Activated CD4-positive, alpha-beta T cell treated with anti-CD3 and anti-CD28 coated beads for 24 hours (primary cell): ENCODE data around the gene ZMAT5.

Source experiments
- DNase-seq, 2 donors: peaks; one replicate each; pipeline ENCODE4 v3.0.0-alpha.2; 2020; ENCODE audit warnings: low read depth in 2 of 2

The ZMAT5 gene

GRCh38 chr22:29706486-29706885 lies 60.3 kb downstream of the ZMAT5 start:
- DNase-seq = no peak

DNA sequence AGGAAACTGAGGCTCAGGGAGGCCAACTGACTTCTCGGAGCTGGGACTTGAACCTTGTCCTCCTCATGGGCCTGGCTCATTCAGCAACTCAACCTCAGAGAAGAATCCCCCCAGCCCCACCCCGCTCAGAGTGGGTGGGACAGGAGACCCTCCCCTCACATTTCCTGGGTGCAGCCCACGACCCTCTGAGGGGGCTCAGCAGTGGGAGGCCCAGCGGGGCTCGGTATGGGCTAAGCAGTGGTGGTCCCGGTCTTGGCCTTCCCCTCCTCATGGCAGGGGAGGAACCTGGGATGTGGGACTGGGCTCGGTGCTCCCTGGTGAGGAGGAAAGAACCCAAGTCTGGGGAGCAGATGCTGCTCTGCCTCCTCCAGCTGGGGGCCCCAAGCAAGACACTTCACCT lies 61.2 kb downstream of the ZMAT5 start:
- DNase-seq = no peak

DNA sequence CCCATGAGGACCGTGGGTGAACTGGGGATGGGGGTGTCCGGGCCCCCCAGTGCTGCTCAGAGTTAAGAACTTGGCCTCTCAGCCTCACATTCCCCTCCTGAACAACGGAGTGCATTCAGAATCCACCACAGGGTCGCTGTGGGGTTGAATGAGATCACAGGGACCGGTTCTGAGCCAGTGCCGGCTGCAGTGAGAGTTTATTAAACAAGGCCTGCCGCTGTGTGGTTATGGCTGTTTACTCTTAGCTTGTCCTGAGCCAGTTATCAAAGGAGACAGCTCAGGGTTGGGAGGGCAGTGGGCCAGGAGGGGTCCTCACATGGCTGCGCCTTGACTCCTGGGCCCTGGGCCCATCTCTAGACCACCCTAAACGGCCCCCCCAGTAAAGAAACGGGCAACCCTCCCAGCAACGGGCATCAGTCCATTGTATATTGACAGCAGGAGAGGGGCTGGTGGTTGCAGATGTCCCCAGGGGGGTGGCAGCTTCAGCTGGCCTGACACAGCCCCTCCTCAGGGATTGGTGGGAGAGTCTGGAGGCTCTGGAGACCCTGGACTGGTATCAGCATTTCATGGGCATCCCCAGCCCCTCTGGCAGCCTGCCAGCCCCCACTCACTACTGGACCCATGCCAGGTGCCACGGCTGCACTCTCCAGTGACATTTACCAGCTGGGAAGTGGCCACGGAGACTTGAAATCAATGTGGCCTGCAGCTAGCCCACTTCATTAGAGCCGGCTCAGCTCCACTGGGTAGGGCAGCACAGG lies 62.1 kb downstream of the ZMAT5 start:
- no peak for DNase-seq

GRCh38 chr22:29703569-29704195 lies 63.1 kb downstream of the ZMAT5 start:
- DNase-seq = no peak

DNA sequence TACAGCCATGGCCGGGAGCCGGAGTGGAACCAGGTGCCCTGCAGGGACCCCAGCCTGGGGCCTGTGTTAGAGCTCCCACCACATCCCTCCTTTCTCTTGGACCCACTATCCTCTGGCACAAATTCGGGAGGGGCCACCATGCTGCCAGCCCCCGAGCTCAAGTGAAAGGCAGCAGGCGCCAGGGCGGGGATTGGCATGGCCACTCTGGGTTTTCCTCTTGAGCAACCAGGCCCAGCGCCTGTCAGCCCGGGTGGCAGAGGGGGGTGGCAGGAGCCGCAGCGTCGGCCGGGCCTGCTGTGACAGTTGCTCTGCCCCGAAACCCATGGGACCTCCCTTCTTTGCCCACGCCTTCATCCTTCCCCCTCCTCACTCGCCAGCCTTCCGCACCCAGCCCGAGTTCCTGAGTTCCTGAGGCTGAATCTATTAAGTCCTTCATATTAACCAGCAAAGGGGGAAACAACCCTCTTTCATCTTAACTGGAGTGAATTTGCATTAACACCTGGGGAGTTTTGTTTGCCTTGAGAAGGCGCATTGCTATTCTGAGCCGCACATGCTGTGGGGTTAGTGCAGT lies 63.8 kb downstream of the ZMAT5 start:
- DNase-seq = no peak

GRCh38 chr22:29702000-29702930 lies 64.5 kb downstream of the ZMAT5 start:
- DNase-seq = no peak

GRCh38 chr22:29701155-29701999 lies 65.4 kb downstream of the ZMAT5 start:
- no peak for DNase-seq

DNA sequence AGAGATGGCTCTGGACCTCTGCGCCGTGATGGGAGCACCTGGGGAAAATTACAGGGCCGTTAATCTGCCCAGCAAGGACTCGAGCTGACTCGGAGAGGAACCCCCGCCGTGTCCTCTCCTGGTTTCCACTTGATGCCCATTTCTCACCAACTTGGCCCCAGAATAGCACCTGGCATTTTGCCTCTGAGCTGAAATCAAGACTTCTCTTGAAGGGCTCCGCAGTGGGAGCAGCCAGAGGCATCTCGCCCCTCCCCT lies 66.0 kb downstream of the ZMAT5 start:
- DNase-seq = no peak

DNA sequence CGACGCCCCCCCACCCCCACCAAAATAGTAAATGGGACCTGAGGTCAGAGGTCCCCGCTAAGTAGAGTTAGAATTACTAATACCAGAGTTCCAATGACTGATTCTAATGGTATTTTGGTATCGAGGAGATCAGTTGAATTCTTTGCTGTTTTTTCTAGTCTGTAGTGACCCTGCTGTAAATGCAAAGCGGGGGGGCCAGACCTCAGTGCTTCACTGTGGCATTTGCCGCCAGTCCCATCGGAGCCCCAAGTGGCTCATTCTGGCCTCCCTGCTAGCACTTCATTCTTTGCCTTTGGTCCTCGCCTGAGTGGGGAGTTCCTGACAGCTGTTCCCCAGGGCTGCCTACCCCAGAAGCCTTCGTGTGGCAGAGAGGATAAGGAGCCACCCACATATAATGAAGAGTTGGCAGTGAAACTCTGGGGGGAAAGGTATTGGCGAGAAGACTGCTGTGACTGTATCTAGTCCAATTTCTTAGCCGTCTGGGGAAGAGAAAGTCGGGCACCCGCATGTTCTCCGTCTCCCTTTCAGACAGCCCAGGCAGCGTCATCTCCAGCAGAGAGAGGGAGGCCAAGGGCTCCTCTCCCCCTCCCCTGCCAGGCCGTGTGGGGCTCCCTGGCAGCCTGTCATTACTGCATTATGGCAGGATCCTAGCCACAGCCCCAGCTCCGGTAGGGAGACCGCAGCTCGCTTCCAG lies 66.5 kb downstream of the ZMAT5 start:
- no peak for DNase-seq

DNA sequence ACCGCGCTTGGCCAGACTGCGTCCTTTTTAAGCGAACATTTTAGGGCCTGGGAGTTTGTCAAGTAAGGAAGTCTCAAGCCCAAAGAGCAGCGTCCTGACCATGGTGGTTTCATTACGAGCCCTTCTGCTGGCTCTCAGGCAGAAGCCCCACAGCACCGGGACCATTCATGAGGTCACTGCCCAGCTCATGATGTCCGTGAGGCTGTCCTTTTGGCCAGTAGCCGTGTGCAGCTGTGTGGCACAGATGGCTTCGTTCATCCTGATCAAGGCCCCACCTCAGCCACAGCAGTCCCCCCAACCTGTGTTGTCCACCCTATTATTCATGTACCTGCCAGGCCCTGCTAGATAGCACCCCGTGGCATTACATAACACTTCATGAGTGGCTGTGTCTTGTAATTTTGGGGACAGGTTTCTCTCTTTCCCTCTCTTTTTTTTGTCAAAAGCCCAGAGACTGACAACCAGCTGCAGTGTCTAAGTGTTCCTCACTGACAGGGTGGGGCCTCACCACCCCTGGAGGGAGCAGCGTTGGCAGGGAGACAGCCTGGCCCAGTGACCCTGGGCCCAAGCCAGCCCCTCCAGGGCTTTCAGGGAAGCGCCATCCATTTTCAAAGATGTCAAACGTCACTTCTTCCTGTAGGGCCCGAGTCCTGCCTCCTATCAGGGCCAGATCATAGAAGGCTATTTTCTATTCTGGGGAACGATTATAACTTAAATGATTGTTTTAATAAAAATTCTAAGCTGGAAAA lies 68.8 kb downstream of the ZMAT5 start:
- no peak for DNase-seq

DNA sequence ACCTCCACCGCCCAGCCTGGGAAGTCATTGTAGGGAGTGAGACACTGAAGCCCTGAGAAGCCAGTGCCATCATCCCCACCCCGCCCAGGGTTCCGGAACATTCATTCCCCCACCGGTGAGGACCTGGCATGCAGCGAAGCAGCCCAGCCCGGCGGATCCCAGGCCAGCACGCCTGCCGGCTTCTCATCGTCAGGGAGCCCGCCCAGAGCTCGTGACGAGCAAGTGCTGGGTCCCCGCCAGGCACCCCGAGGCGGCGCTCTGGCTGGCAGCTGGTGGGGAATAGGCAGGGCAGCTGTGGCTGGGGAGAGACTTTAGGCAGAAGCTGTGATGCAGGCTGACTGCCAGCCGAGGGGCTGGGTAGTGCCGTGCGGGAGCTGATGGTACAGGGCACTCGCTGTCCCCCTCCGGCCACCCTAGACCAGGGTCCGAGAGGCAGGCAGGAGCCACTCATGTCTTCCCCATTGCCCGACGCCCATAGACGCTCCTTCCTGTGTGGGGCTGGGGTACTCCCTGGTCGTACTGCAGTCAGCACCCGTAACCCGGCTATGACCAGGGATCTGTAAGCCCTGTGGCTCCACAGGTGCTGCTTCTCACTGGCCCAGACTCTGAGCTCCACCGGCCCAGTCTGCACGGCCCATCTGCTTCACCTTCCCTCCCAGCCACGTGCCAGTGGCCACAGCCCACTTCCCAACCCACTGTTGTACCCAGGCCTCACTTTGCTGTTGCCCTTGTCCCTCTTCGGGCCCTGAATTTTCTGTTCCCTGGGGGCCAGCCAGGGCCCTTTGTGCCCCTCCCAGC lies 71.5 kb downstream of the ZMAT5 start:
- DNase-seq = no peak

GRCh38 chr22:29693671-29694070 lies 73.1 kb downstream of the ZMAT5 start:
- no peak for DNase-seq

GRCh38 chr22:29693161-29693560 lies 73.6 kb downstream of the ZMAT5 start:
- DNase-seq = no peak

DNA sequence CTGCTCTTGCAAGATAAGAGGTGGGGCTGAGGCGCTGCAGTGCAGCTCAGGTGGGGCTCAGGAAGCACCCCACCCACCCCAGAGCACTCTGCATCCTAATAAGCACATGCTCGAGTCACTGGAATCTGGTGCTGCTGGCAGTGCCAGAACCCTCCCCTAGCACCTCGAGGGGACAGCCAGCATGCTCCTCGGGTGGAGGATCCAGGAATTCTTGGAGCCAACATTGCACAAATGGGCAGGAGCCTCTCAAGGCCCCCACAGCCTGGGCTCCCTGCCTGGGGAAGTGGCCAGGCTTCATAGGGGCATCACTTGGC lies 74.5 kb downstream of the ZMAT5 start:
- no peak for DNase-seq

GRCh38 chr22:29691636-29692326 lies 75.0 kb downstream of the ZMAT5 start:
- no peak for DNase-seq

GRCh38 chr22:29690476-29690875 lies 76.3 kb downstream of the ZMAT5 start:
- no peak for DNase-seq

- peak; percentile 12 to 32 for DNase-seq
Measured at GRCh38 chr22:29689880-29690213, 77.0 kb downstream of the ZMAT5 start.

DNA sequence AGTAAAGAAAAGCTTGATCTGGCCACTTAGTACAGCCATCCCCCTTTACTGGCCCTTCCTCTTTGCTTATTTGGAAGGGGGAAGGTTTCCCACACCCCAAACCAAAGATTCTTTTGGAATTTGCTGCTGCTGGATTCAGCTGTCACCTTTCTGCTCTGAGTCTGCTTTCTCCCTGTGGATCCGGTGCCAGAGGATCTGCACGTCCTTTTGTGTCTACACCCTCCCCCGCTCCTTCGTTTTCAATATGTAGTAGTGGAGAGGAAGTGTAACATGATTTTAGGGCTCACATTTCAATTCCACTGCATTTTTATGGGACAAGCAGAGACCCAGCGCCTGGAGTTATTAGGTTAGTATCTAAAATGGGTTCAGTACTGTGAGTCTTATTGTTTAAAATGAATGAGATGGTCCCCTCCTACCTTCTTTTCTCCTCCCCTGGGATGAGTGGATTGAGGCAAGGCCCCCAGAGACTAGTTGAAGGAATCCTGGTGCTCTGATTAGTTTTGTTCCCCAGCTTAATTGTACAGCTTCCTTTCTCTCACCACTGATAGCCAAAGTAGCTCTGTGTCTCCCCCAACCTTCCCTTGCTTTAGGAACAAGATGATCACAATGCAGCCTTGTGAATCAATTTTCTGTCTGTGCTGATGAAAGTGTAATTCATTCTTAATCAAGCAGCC lies 77.5 kb downstream of the ZMAT5 start:
- DNase-seq = no peak

- no peak for DNase-seq
Measured at GRCh38 chr22:29684244-29684643, 82.6 kb downstream of the ZMAT5 start.
